Measurements from ENCODE around the gene ALOX5.
"Not testable (repeated sequence)": the region's sequence is repeated elsewhere in the genome, so short reads cannot be mapped to it uniquely, and the experiment has no call there.

DNA sequence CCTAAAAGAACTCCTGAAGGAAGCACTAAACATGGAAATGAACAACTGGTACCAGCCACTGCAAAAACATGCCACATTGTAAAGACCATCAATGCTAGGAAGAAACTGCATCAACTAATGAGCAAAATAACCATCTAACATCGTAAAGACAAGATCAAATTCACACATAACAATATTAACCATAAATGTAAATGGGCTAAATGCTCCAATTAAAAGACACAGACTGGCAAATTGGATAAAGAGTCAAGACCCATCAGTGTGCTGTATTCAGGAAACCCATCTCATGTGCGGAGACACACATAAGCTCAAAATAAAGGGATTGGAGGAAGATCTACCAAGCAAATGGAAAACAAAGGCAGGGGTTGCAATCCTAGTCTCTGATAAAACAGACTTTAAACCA, 15.7 kb downstream of the ALOX5 start:
- TF ChIP-seq, protein P1, sequence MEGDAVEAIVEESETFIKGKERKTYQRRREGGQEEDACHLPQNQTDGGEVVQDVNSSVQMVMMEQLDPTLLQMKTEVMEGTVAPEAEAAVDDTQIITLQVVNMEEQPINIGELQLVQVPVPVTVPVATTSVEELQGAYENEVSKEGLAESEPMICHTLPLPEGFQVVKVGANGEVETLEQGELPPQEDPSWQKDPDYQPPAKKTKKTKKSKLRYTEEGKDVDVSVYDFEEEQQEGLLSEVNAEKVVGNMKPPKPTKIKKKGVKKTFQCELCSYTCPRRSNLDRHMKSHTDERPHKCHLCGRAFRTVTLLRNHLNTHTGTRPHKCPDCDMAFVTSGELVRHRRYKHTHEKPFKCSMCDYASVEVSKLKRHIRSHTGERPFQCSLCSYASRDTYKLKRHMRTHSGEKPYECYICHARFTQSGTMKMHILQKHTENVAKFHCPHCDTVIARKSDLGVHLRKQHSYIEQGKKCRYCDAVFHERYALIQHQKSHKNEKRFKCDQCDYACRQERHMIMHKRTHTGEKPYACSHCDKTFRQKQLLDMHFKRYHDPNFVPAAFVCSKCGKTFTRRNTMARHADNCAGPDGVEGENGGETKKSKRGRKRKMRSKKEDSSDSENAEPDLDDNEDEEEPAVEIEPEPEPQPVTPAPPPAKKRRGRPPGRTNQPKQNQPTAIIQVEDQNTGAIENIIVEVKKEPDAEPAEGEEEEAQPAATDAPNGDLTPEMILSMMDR (IDR thresholded peaks at IDR 0.05), result not testable (repeated sequence)
- not testable (repeated sequence) for TF ChIP-seq POLR2AphosphoS5 (IDR thresholded peaks at IDR 0.05; ENCODE audit: insufficient read depth in 1 of 2, low read depth in 1 of 2); POLR2A (IDR thresholded peaks at IDR 0.05)
